GM18909 (cell line): ENCODE measurements around the gene SPP2.

ENCODE experiments used
- ATAC-seq: cut with Tn5 transposase; IDR thresholded peaks from one replicate; pipeline ENCODE4 v1.9.1; 2021; ENCODE audit warnings: mild to moderate bottlenecking; ENCODE audit not compliant: unreplicated experiment, poor library complexity

The SPP2 gene

GRCh38 chr2:234050455-234051135 lies at the start of gene SPP2:
Gene SPP2, plus strand, starts transcription at chr2:234050702. Its CDS starts 85 bp downstream, at chr2:234050787.
- no peak for ATAC-seq

GRCh38 chr2:234001380-234002160 lies 48.9 kb upstream of the SPP2 start:
- no peak for ATAC-seq

GRCh38 chr2:234002281-234002680 lies 48.2 kb upstream of the SPP2 start:
- ATAC-seq: no peak

GRCh38 chr2:234003972-234004617 lies 46.4 kb upstream of the SPP2 start:
- ATAC-seq: no peak

GRCh38 chr2:234005126-234005525 lies 45.4 kb upstream of the SPP2 start:
- no peak for ATAC-seq

- ATAC-seq: no peak
These were observed 44.0 kb upstream of the SPP2 start for GRCh38 chr2:234006501-234006900.

- ATAC-seq: no peak
These were observed 36.1 kb upstream of the SPP2 start for GRCh38 chr2:234014427-234014826.

GRCh38 chr2:234015861-234016260 lies 34.6 kb upstream of the SPP2 start:
- no peak for ATAC-seq

- ATAC-seq: no peak
These were observed 30.6 kb upstream of the SPP2 start for GRCh38 chr2:234019896-234020295.

GRCh38 chr2:234020332-234020731 lies 30.2 kb upstream of the SPP2 start:
- no peak for ATAC-seq

GRCh38 chr2:234022424-234022823 lies 28.1 kb upstream of the SPP2 start:
- ATAC-seq: no peak

GRCh38 chr2:234024304-234024703 lies 26.2 kb upstream of the SPP2 start:
- no peak for ATAC-seq

- no peak for ATAC-seq
These were observed 25.0 kb upstream of the SPP2 start for GRCh38 chr2:234025466-234025865.

- ATAC-seq: no peak
These were observed 24.6 kb upstream of the SPP2 start for GRCh38 chr2:234025891-234026401.

GRCh38 chr2:234026693-234027254 lies 23.7 kb upstream of the SPP2 start:
- ATAC-seq: no peak

- ATAC-seq: no peak
These were observed 22.9 kb upstream of the SPP2 start for GRCh38 chr2:234027641-234028040.

- ATAC-seq: no peak
These were observed 21.3 kb upstream of the SPP2 start for GRCh38 chr2:234029150-234029733.

GRCh38 chr2:234031207-234031606 lies 19.3 kb upstream of the SPP2 start:
- ATAC-seq: no peak

- ATAC-seq: no peak
These were observed 18.1 kb upstream of the SPP2 start for GRCh38 chr2:234032279-234032856.

GRCh38 chr2:234033174-234033573 lies 17.3 kb upstream of the SPP2 start:
- no peak for ATAC-seq
